GM23338 (cell line): Measurements from ENCODE around the gene RCL1. TPM values are rescaled to one million over a fixed set of nuclear protein-coding genes. Genes with fewer than 3 reads are reported as not detected.

Experiments used
- ATAC-seq: fragments of 200-7000 bp; cut with Tn5 transposase; 3 replicates; pipeline ENCODE4 v1.9.1; 2020
- DNase-seq: peaks from one replicate; pipeline ENCODE4 v3.0.0-alpha.2; 2015; ENCODE audit warnings: low spot score
- H2AFZ ChIP-seq: fragments of 200-600 bp; sonication (generic); 2 replicates; pipeline ENCODE4 v1.8.0; 2016; ENCODE audit warnings: antibody characterized with exemption, mild to moderate bottlenecking, moderate library complexity
- H3F3A ChIP-seq: fragments of 200-600 bp; sonication (generic); replicated peaks from 2 replicates; pipeline ENCODE4 v1.8.0; 2017; ENCODE audit warnings: antibody characterized with exemption, mixed run types, low read depth
- H3K27ac ChIP-seq: fragments of 200-600 bp; sonication (generic); 2 replicates; pipeline ENCODE4 v1.6.1; 2016; ENCODE audit warnings: low read depth
- H3K27me3 ChIP-seq: fragments of 200-600 bp; sonication (generic); 2 replicates; pipeline ENCODE4 v1.8.0; 2016; ENCODE audit warnings: mild to moderate bottlenecking, mixed run types, moderate library complexity; ENCODE audit not compliant: insufficient read depth
- H3K36me3 ChIP-seq: fragments of 200-600 bp; sonication (generic); 2 replicates; pipeline ENCODE4 v1.8.0; 2016; ENCODE audit warnings: mild to moderate bottlenecking; ENCODE audit not compliant: insufficient read depth
- H3K4me1 ChIP-seq: fragments of 200-600 bp; sonication (generic); 2 replicates; pipeline ENCODE4 v1.8.0; 2016; ENCODE audit warnings: mild to moderate bottlenecking, moderate library complexity; ENCODE audit not compliant: insufficient read depth
- H3K4me2 ChIP-seq: fragments of 200-600 bp; sonication (generic); 2 replicates; pipeline ENCODE4 v1.7.1; 2017; ENCODE audit warnings: mixed run types
- H3K4me3 ChIP-seq: fragments of 200-600 bp; sonication (generic); 2 replicates; pipeline ENCODE4 v1.6.1; 2016; ENCODE audit warnings: mixed run types
- H3K79me2 ChIP-seq: fragments of 200-600 bp; sonication (generic); replicated peaks from 2 replicates; pipeline ENCODE4 v1.8.0; 2017; ENCODE audit warnings: mild to moderate bottlenecking; ENCODE audit not compliant: insufficient read depth
- H3K9me2 ChIP-seq: fragments of 200-600 bp; sonication (generic); 2 replicates; pipeline ENCODE4 v1.8.0; 2017; ENCODE audit not compliant: insufficient read depth
- H4K20me1 ChIP-seq: fragments of 200-600 bp; sonication (generic); replicated peaks from 2 replicates; pipeline ENCODE4 v1.8.0; 2017; ENCODE audit warnings: mild to moderate bottlenecking; ENCODE audit not compliant: insufficient read depth
- H3K27ac Mint-ChIP-seq: 2 replicates; pipeline ENCODE4 v1.8.0; 2020; ENCODE audit warnings: inconsistent platforms, mild to moderate bottlenecking, moderate library complexity, mixed read lengths
- H3K27me3 Mint-ChIP-seq: 3 replicates; pipeline ENCODE4 v1.8.0; 2022; ENCODE audit warnings: low read depth, mild to moderate bottlenecking, moderate library complexity, mixed read lengths, inconsistent platforms; ENCODE audit not compliant: insufficient read depth, poor library complexity
- H3K36me3 Mint-ChIP-seq: 3 replicates; pipeline ENCODE4 v1.8.0; 2021; ENCODE audit warnings: low read depth, mild to moderate bottlenecking, inconsistent platforms, moderate library complexity, mixed read lengths
- H3K4me1 Mint-ChIP-seq: 3 replicates; pipeline ENCODE4 v1.8.0; 2020; ENCODE audit warnings: mild to moderate bottlenecking, inconsistent platforms, mixed read lengths
- H3K4me3 Mint-ChIP-seq: 3 replicates; pipeline ENCODE4 v1.8.0; 2021; ENCODE audit warnings: moderate library complexity, mild to moderate bottlenecking, inconsistent platforms, mixed read lengths
- H3K9me3 Mint-ChIP-seq: 3 replicates; pipeline ENCODE4 v1.8.0; 2020; ENCODE audit warnings: moderate library complexity, mild to moderate bottlenecking, inconsistent platforms, mixed read lengths
- CREB1 ChIP-seq: fragments of 250-450 bp; sonication (Bioruptor Pico); IDR thresholded peaks from 2 replicates; pipeline ENCODE4 v1.5.0; 2020; ENCODE audit warnings: low read depth, mild to moderate bottlenecking, moderate library complexity
- CTCF ChIP-seq, 2 experiments: fragments of 200-600 bp in 1 of 2; sonication (generic) in 1 of 2; conservative IDR thresholded peaks; 2 replicates each; pipeline versions ENCODE4 v1.5.1 to v1.6.1; 2016 to 2017; ENCODE audit warnings: antibody characterized with exemption in 2 of 2, low read depth in 2 of 2, mild to moderate bottlenecking in 2 of 2, moderate library complexity in 1 of 2
- ETS1 ChIP-seq: IDR thresholded peaks from 2 replicates; pipeline ENCODE4 v1.6.1; 2016; ENCODE audit warnings: antibody characterized with exemption
- EZH2 ChIP-seq: fragments of 200-600 bp; sonication (generic); IDR thresholded peaks from one replicate; pipeline ENCODE4 v1.8.0; 2017; ENCODE audit warnings: antibody characterized with exemption, mild to moderate bottlenecking, low read depth; ENCODE audit not compliant: unreplicated experiment
- EZH2phosphoT487 ChIP-seq: fragments of 200-600 bp; sonication (generic); IDR thresholded peaks from one replicate; pipeline ENCODE4 v1.8.1; 2018; ENCODE audit warnings: antibody characterized with exemption; ENCODE audit not compliant: unreplicated experiment
- JUNB ChIP-seq: IDR thresholded peaks from one replicate; pipeline ENCODE4 v1.6.1; 2016; ENCODE audit warnings: antibody characterized with exemption; ENCODE audit not compliant: unreplicated experiment
- NANOG ChIP-seq: IDR thresholded peaks from 2 replicates; pipeline ENCODE4 v1.6.1; 2016; ENCODE audit warnings: antibody characterized with exemption, borderline replicate concordance
- POLR2AphosphoS5 ChIP-seq: IDR thresholded peaks from 2 replicates; pipeline ENCODE4 v1.6.1; 2016; ENCODE audit warnings: antibody characterized with exemption, low read depth
- STAT1 ChIP-seq: IDR thresholded peaks from one replicate; pipeline ENCODE4 v1.6.1; 2016; ENCODE audit warnings: antibody characterized with exemption; ENCODE audit not compliant: unreplicated experiment
- ZNF114 ChIP-seq: fragments of 250-450 bp; sonication (Bioruptor Pico); IDR thresholded peaks from 2 replicates; pipeline ENCODE4 v1.5.0; 2020; ENCODE audit warnings: mild to moderate bottlenecking, moderate library complexity
- ZNF331 ChIP-seq: fragments of 250-450 bp; sonication (Bioruptor Pico); IDR thresholded peaks from 2 replicates; pipeline ENCODE4 v1.5.0; 2020; ENCODE audit warnings: low read depth, mild to moderate bottlenecking, moderate library complexity
- polyA plus RNA-seq: library from polyadenylated mRNA; unstranded; fragments of >200 nt; fragmentation: Nextera tagmentation; extraction: Ambion mirVana; gene quantifications from 2 replicates; pipeline ENCODE4 v1.2.1, GENCODE V29; 2016
- total RNA-seq: library from RNA; depleted of rRNA; stranded (reverse); fragments of >200 nt; shearing (Covaris generic); gene quantifications from 2 replicates; pipeline ENCODE4 v1.2.3, GENCODE V29; 2014
- TF ChIP-seq, protein P1 (sequence below): IDR thresholded peaks from one replicate; pipeline ENCODE4 v1.6.1; 2018; ENCODE audit warnings: antibody characterized with exemption; ENCODE audit not compliant: unreplicated experiment
- TF ChIP-seq, protein P2 (sequence below): fragments of 250-450 bp; sonication (Bioruptor Pico); IDR thresholded peaks from 2 replicates; pipeline ENCODE4 v1.5.0; 2020; ENCODE audit warnings: mild to moderate bottlenecking, moderate library complexity

The RCL1 gene
- total and polyA plus RNA-seq, 2 experiments from 2014 or later, result 19.3 to 41.2 TPM

DNA sequence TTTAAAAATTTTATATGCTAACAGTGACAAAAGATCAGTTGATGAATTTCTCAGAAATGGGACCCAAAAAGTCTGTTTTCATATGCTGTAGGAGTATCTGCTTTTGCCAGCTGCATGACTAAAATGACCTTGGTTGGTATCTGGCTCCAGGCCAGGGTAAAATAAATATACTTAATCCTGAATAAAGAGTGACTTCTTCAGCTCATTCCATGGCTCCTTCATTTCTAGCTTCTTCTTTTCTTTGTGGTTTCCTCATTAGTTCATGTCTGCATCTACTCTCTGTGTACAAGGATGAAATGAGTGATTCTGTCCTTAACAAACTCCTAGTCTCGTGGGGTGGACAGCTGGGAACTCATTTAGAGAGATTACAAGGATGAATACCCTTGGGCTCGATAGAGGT is 36.0 kb downstream of the RCL1 start:
- no peak for ATAC-seq
- H3K9me2 ChIP-seq, result no peaks in the 10 kb centered on the region
- no peak overlapping the region for H2AFZ ChIP-seq
- no peak overlapping the region for H3K4me3 ChIP-seq
- H3K27ac ChIP-seq, result no peak overlapping the region
- no peaks in the 10 kb centered on the region for H3K27me3 Mint-ChIP-seq
- TF ChIP-seq JUNB (no peak), CREB1 (CRISPR knock-in tag) (no peak), STAT1 (no peak), EZH2phosphoT487 (no peak), EZH2 (no peak), NANOG (no peak), ZNF114 (CRISPR knock-in tag) (no peak), ETS1 (no peak), ZNF331 (CRISPR knock-in tag) (no peak), CTCF (conservative IDR thresholded peaks at IDR 0.05; ENCODE audit: low read depth in 2 of 2) (no peak), POLR2AphosphoS5 (no peak)
- TF ChIP-seq, protein P1, sequence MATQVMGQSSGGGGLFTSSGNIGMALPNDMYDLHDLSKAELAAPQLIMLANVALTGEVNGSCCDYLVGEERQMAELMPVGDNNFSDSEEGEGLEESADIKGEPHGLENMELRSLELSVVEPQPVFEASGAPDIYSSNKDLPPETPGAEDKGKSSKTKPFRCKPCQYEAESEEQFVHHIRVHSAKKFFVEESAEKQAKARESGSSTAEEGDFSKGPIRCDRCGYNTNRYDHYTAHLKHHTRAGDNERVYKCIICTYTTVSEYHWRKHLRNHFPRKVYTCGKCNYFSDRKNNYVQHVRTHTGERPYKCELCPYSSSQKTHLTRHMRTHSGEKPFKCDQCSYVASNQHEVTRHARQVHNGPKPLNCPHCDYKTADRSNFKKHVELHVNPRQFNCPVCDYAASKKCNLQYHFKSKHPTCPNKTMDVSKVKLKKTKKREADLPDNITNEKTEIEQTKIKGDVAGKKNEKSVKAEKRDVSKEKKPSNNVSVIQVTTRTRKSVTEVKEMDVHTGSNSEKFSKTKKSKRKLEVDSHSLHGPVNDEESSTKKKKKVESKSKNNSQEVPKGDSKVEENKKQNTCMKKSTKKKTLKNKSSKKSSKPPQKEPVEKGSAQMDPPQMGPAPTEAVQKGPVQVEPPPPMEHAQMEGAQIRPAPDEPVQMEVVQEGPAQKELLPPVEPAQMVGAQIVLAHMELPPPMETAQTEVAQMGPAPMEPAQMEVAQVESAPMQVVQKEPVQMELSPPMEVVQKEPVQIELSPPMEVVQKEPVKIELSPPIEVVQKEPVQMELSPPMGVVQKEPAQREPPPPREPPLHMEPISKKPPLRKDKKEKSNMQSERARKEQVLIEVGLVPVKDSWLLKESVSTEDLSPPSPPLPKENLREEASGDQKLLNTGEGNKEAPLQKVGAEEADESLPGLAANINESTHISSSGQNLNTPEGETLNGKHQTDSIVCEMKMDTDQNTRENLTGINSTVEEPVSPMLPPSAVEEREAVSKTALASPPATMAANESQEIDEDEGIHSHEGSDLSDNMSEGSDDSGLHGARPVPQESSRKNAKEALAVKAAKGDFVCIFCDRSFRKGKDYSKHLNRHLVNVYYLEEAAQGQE, result no peak
- TF ChIP-seq, protein P2, sequence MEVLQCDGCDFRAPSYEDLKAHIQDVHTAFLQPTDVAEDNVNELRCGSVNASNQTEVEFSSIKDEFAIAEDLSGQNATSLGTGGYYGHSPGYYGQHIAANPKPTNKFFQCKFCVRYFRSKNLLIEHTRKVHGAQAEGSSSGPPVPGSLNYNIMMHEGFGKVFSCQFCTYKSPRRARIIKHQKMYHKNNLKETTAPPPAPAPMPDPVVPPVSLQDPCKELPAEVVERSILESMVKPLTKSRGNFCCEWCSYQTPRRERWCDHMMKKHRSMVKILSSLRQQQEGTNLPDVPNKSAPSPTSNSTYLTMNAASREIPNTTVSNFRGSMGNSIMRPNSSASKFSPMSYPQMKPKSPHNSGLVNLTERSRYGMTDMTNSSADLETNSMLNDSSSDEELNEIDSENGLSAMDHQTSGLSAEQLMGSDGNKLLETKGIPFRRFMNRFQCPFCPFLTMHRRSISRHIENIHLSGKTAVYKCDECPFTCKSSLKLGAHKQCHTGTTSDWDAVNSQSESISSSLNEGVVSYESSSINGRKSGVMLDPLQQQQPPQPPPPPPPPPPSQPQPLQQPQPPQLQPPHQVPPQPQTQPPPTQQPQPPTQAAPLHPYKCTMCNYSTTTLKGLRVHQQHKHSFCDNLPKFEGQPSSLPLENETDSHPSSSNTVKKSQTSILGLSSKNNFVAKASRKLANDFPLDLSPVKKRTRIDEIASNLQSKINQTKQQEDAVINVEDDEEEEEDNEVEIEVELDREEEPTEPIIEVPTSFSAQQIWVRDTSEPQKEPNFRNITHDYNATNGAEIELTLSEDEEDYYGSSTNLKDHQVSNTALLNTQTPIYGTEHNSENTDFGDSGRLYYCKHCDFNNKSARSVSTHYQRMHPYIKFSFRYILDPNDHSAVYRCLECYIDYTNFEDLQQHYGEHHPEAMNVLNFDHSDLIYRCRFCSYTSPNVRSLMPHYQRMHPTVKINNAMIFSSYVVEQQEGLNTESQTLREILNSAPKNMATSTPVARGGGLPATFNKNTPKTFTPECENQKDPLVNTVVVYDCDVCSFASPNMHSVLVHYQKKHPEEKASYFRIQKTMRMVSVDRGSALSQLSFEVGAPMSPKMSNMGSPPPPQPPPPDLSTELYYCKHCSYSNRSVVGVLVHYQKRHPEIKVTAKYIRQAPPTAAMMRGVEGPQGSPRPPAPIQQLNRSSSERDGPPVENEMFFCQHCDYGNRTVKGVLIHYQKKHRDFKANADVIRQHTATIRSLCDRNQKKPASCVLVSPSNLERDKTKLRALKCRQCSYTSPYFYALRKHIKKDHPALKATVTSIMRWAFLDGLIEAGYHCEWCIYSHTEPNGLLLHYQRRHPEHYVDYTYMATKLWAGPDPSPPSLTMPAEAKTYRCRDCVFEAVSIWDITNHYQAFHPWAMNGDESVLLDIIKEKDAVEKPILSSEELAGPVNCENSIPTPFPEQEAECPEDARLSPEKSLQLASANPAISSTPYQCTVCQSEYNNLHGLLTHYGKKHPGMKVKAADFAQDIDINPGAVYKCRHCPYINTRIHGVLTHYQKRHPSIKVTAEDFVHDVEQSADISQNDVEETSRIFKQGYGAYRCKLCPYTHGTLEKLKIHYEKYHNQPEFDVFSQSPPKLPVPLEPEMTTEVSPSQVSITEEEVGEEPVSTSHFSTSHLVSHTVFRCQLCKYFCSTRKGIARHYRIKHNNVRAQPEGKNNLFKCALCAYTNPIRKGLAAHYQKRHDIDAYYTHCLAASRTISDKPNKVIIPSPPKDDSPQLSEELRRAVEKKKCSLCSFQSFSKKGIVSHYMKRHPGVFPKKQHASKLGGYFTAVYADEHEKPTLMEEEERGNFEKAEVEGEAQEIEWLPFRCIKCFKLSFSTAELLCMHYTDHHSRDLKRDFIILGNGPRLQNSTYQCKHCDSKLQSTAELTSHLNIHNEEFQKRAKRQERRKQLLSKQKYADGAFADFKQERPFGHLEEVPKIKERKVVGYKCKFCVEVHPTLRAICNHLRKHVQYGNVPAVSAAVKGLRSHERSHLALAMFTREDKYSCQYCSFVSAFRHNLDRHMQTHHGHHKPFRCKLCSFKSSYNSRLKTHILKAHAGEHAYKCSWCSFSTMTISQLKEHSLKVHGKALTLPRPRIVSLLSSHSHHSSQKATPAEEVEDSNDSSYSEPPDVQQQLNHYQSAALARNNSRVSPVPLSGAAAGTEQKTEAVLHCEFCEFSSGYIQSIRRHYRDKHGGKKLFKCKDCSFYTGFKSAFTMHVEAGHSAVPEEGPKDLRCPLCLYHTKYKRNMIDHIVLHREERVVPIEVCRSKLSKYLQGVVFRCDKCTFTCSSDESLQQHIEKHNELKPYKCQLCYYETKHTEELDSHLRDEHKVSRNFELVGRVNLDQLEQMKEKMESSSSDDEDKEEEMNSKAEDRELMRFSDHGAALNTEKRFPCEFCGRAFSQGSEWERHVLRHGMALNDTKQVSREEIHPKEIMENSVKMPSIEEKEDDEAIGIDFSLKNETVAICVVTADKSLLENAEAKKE (CRISPR knock-in tag), result no peak
- H3F3A ChIP-seq, result no peaks in the 10 kb centered on the region
- H3K36me3 Mint-ChIP-seq, result peaks cover 15% of the 10 kb centered on the region
- no peak overlapping the region for H3K27ac Mint-ChIP-seq
- peaks cover 10% of the 10 kb centered on the region; the same call in 2 of the 3 replicates for H3K4me1 Mint-ChIP-seq
- no peak overlapping the region for H3K4me3 Mint-ChIP-seq
- no peaks in the 10 kb centered on the region for H3K27me3 ChIP-seq
- no peaks in the 10 kb centered on the region for H3K4me1 ChIP-seq
- H3K79me2 ChIP-seq, result peaks cover 67% of the 10 kb centered on the region
- no peaks in the 10 kb centered on the region for H3K9me3 Mint-ChIP-seq
- no peak overlapping the region for H3K4me2 ChIP-seq
- DNase-seq, result no peak
- H4K20me1 ChIP-seq, result peaks cover 32% of the 10 kb centered on the region; the same call in 1 of the 2 replicates
- H3K36me3 ChIP-seq, result no peaks in the 10 kb centered on the region
